WI38 (cell line): ENCODE data around the gene SHC3.

Experiments used
- H3K4me3 ChIP-seq: 2 replicates; pipeline ENCODE4 v1.5.1; 2011; ENCODE audit warnings: low read depth, mild to moderate bottlenecking, control low read depth, low read length
- TF ChIP-seq, protein P1 (sequence below): IDR thresholded peaks from 2 replicates; pipeline ENCODE4 v1.5.1; 2012; ENCODE audit warnings: low read depth, mild to moderate bottlenecking, control low read depth, low read length

Gene SHC3

DNA sequence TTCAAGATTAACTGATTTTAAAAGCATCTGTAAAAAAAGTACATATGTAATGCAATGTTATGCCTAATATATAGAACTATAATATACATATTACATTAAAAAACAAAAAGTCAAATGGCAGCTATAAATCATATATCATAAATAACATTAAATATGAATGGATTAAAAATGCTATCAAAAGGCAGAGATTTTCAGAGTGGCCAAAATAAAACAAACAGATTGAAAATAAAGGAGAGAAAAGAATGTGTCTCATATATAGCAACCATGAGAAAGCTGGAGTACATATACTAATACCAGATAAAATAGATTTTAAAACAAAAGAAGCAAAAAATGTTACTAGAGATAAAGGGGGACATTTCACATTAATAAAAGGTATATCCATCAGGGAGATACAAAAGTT, 148.8 kb downstream of the SHC3 start:
- TF ChIP-seq, protein P1, sequence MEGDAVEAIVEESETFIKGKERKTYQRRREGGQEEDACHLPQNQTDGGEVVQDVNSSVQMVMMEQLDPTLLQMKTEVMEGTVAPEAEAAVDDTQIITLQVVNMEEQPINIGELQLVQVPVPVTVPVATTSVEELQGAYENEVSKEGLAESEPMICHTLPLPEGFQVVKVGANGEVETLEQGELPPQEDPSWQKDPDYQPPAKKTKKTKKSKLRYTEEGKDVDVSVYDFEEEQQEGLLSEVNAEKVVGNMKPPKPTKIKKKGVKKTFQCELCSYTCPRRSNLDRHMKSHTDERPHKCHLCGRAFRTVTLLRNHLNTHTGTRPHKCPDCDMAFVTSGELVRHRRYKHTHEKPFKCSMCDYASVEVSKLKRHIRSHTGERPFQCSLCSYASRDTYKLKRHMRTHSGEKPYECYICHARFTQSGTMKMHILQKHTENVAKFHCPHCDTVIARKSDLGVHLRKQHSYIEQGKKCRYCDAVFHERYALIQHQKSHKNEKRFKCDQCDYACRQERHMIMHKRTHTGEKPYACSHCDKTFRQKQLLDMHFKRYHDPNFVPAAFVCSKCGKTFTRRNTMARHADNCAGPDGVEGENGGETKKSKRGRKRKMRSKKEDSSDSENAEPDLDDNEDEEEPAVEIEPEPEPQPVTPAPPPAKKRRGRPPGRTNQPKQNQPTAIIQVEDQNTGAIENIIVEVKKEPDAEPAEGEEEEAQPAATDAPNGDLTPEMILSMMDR = no peak
- no peak overlapping the region for H3K4me3 ChIP-seq

DNA sequence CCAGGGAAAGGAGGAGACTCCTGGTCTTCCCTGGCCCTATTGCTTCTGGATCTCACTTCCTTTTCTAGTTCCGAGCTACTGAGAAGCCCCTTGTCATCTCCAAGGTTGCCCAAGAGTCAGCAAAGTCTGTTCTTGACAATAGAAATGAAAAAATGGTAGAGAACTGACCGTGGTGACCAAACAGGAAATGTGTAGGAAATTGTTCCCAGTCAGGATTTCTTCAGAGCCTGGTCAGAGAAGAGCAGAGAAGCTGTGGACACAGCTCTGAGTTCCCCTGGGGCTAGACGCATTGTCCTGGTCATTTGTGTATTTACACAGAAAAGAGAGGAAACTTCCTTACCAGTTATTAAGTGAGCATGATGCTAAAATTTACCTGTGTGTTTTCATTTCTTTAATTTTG, 151.7 kb downstream of the SHC3 start:
- H3K4me3 ChIP-seq = no peak overlapping the region
- TF ChIP-seq, protein P1 = no peak

DNA sequence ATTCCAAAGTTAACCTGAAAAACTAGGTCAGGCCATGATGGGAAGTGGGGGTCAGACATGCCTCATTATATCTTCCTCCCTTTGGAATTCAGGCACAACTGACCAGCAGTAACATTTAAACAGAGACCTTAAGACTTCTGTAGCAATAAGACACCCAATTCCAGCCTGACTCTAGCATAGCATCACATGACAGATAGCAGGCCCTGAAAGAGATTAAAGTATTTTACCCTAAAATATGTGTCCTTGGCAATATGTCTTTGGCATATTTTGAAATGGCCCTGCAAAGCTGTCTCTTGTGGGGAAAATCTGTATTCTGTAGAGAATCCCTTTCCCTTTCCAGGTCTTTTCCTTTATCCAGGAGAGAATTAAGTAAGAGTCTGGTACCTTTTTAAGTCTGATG, 153.1 kb downstream of the SHC3 start:
- TF ChIP-seq, protein P1 = no peak
- H3K4me3 ChIP-seq = no peak overlapping the region

DNA sequence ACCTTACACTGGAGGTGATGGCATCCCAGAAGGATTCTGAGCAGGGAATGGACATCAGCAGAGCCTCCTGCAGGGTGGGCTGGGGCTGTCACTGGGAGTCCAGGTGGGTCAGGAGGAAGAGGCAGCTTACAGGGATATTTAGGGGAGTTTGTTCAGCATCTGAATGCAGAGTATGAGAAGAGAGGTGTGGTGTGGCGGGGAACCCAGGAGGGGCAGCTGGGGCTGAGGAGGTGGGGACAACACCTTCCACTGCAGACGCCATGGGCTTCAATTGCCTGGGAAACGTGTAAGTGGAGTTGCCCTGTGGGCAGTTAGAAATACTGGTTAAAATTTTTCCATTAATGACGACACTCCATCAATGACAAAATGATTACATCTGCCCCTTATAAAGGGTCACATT, 153.9 kb downstream of the SHC3 start:
- TF ChIP-seq, protein P1 = no peak
- no peak overlapping the region for H3K4me3 ChIP-seq

DNA sequence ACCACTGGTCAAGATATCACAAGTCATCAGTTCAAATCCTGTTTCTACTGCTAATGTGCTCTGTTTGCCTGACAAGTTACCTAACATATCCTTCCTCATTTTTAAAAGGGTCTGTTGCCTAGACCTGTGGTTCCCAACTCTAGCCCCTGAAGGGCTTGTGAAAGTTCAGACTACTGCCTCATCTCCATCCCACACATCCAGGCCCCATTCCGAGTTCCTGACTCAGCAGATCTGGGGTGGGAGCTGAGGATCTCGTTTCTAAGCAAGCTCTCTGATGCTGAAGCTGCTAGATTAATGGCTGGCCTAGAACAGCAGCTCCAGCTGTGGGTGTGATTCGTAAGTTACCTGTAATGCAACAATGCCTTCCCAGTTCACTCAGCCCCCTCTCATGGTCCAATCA, 154.9 kb downstream of the SHC3 start:
- TF ChIP-seq, protein P1 = no peak
- no peak overlapping the region for H3K4me3 ChIP-seq

DNA sequence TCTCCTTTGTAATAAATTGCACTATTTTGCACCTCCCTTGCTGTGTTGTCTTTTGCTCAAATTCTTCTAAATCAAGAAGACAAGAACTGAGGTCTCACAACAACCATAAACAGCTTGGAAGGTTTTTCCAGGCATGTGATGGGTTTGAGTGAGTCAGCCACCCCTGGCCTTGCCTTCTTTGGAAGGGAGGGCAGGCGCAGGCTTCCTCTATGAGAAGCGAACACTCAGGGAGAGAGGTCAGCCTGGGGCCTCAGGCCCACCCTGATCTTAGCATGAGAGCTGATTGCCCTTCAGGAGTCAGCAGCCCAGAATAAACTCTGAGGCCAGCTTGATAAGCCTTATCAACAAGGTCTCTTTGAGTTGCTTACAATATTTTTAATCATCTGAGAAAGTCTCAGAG, 155.7 kb downstream of the SHC3 start:
- H3K4me3 ChIP-seq = no peak overlapping the region
- TF ChIP-seq, protein P1 = no peak

DNA sequence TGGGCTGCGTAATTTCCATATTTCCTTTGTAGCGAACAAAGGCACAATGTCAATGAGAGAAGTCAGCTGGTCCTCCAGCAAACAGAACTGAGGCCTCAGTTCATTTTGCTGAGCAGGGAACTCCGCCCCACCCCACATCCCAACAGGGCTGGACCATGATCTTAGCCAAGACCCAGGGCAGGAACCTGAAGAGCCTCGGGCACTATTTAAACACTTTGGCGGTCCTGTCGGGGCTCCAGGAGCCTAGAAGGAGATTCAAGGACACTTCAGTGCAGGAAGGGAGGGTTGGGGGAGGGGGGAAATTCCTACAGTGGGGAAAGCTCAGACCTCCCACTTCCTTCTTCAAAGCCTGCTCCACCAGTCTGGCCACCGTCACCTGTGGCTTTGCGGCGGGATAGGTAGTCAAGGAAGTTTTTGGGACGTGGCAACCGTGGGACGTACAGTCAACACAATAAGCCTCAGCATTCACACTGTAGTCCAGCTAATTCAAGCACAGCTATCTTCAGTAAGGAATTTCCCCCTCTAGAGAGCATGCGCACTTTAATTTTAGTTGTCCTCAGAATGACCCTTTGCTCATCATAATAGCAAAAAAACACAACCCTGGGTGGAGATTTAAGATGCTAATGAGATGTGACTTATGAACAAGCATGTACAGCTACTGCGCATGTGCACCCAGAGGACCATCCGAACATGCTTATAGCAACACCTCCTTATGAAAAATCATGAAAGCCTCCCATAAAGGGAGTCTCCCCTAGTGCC, 156.4 kb downstream of the SHC3 start:
- TF ChIP-seq, protein P1 = no peak
- H3K4me3 ChIP-seq = no peak overlapping the region
